SK-N-SH (cell line): ENCODE measurements around the gene FBXO17. TPM values are rescaled to one million over a fixed set of nuclear protein-coding genes. Genes with fewer than 3 reads are reported as not detected.

Experiments used
- CTCF ChIA-PET: fragments of 300-600, 350-600 bp; formaldehyde crosslinking; extraction: SDS; loops from one replicate; lab custom pipeline; 2021; lab: Yijun Ruan, JAX
- POLR2A ChIA-PET: fragments of 350-600 bp; sonication (Branson Sonifier 250); formaldehyde crosslinking; extraction: SDS; loops from one replicate; lab custom pipeline; 2020; ENCODE audit warnings: antibody characterized with exemption, inconsistent platforms; lab: Yijun Ruan, JAX
- DNase-seq: peaks from one replicate; pipeline ENCODE4 v3.0.0; 2012
- H2AFZ ChIP-seq: fragments of 200-600 bp; sonication (generic); 2 replicates; pipeline ENCODE4 v1.8.1; 2016; ENCODE audit warnings: antibody characterized with exemption, mild to moderate bottlenecking, low read depth
- H3F3A ChIP-seq: fragments of 200-600 bp; sonication (generic); replicated peaks from 2 replicates; pipeline ENCODE3; 2016; ENCODE audit warnings: antibody characterized with exemption, mild to moderate bottlenecking; ENCODE audit not compliant: insufficient read depth
- H3K27ac ChIP-seq, 2 experiments: fragments of 200-500 bp in 1 of 2; fragments of 200-600 bp in 1 of 2; sonication (Bioruptor generic) in 1 of 2; sonication (generic), shearing (Covaris generic) in 1 of 2; 2 replicates each; pipeline versions ENCODE4 v1.5.1 to v1.6.1; 2014 to 2016; ENCODE audit warnings: low read depth in 2 of 2, inconsistent platforms in 1 of 2, low read length in 1 of 2, mild to moderate bottlenecking in 1 of 2, mixed read lengths in 1 of 2
- H3K27me3 ChIP-seq: fragments of 200-600 bp; sonication (generic), shearing (Covaris generic); 2 replicates; pipeline ENCODE4 v1.6.1; 2016; ENCODE audit warnings: mixed run types; ENCODE audit not compliant: insufficient read depth
- H3K36me3 ChIP-seq, 2 experiments: fragments of 200-500 bp in 1 of 2; fragments of 200-600 bp in 1 of 2; sonication (Bioruptor generic) in 1 of 2; sonication (generic) in 1 of 2; replicated peaks in 1 of 2; 2 replicates each; pipeline versions ENCODE3 to v1.5.1; 2014 to 2016; ENCODE audit warnings: low read length in 1 of 2, mild to moderate bottlenecking in 1 of 2; ENCODE audit not compliant: insufficient read depth in 2 of 2, control insufficient read depth in 1 of 2
- H3K4me1 ChIP-seq, 2 experiments: fragments of 200-500 bp in 1 of 2; fragments of 200-600 bp in 1 of 2; sonication (Bioruptor generic) in 1 of 2; sonication (generic), shearing (Covaris generic) in 1 of 2; 2 replicates each; pipeline versions ENCODE4 v1.5.1 to v1.6.1; 2014 to 2016; ENCODE audit warnings: low read depth in 1 of 2, low read length in 1 of 2, mixed run types in 1 of 2; ENCODE audit not compliant: insufficient read depth in 2 of 2, control insufficient read depth in 1 of 2
- H3K4me2 ChIP-seq: fragments of 200-600 bp; sonication (generic), shearing (Covaris generic); 2 replicates; pipeline ENCODE4 v1.6.1; 2017; ENCODE audit warnings: mixed run types
- H3K4me3 ChIP-seq, 2 experiments: fragments of 200-500 bp in 1 of 2; fragments of 200-600 bp in 1 of 2; sonication (Bioruptor generic) in 1 of 2; sonication (generic), shearing (Covaris generic) in 1 of 2; 2 replicates each; pipeline versions ENCODE4 v1.5.1 to v1.8.1; 2014 to 2016; ENCODE audit warnings: low read depth in 2 of 2, inconsistent platforms in 1 of 2, low read length in 1 of 2, mild to moderate bottlenecking in 1 of 2, mixed read lengths in 1 of 2, moderate library complexity in 1 of 2
- H3K79me2 ChIP-seq: fragments of 200-600 bp; sonication (generic); 2 replicates; pipeline ENCODE4 v1.8.1; 2017; ENCODE audit warnings: mild to moderate bottlenecking; ENCODE audit not compliant: insufficient read depth
- H3K9ac ChIP-seq: fragments of 200-600 bp; sonication (generic); 2 replicates; pipeline ENCODE4 v1.6.1; 2017; ENCODE audit warnings: mixed run types
- H3K9me2 ChIP-seq: fragments of 200-600 bp; sonication (generic); 2 replicates; pipeline ENCODE4 v1.6.1; 2017; ENCODE audit warnings: mixed run types
- H3K9me3 ChIP-seq: fragments of 200-600 bp; sonication (generic); 2 replicates; pipeline ENCODE4 v1.6.1; 2017; ENCODE audit warnings: mixed run types, mild to moderate bottlenecking, moderate library complexity
- H4K20me1 ChIP-seq: fragments of 200-600 bp; sonication (generic); 2 replicates; pipeline ENCODE4 v1.6.1; 2017; ENCODE audit warnings: mild to moderate bottlenecking, mixed run types; ENCODE audit not compliant: insufficient read depth
- CHD2 ChIP-seq: fragments of 150-350 bp; IDR thresholded peaks from 2 replicates; pipeline ENCODE4 v1.6.1; 2018; ENCODE audit warnings: low read length; ENCODE audit not compliant: partially characterized antibody
- CTCF ChIP-seq: fragments of 200-600 bp; sonication (generic); IDR thresholded peaks from 2 replicates; pipeline ENCODE4 v1.6.1; 2017; ENCODE audit warnings: antibody characterized with exemption, mild to moderate bottlenecking, moderate library complexity
- ELF1 ChIP-seq: IDR thresholded peaks from 2 replicates; pipeline ENCODE4 v1.4.0; 2012
- FOXJ3 ChIP-seq: sonication (generic); formaldehyde crosslinking; IDR thresholded peaks from 2 replicates; pipeline ENCODE4 v1.5.1; 2020; ENCODE audit warnings: mild to moderate bottlenecking, missing genetic modification reagents
- FOXM1 ChIP-seq: IDR thresholded peaks from 2 replicates; pipeline ENCODE4 v1.4.0; 2012; ENCODE audit warnings: low read depth, mild to moderate bottlenecking
- GABPA ChIP-seq: IDR thresholded peaks from 2 replicates; pipeline ENCODE4 v1.4.0; 2012; ENCODE audit warnings: low read depth, mild to moderate bottlenecking
- JUND ChIP-seq: IDR thresholded peaks from 2 replicates; pipeline ENCODE4 v1.4.0; 2012
- RXRA ChIP-seq: IDR thresholded peaks from 2 replicates; pipeline ENCODE4 v1.4.0; 2012; ENCODE audit warnings: low read depth, mild to moderate bottlenecking, borderline replicate concordance
- TAF1 ChIP-seq: IDR thresholded peaks from 2 replicates; pipeline ENCODE4 v1.6.1; 2012; ENCODE audit warnings: low read depth, mild to moderate bottlenecking, low read length, moderate library complexity, borderline replicate concordance
- TCF12 ChIP-seq: IDR thresholded peaks from 2 replicates; pipeline ENCODE4 v1.4.0; 2012
- USF2 ChIP-seq: fragments of 150-350 bp; IDR thresholded peaks from 2 replicates; pipeline ENCODE4 v1.6.1; 2017; ENCODE audit warnings: antibody characterized with exemption, low read length, low read depth, borderline replicate concordance
- ZBTB33 ChIP-seq: IDR thresholded peaks from 2 replicates; pipeline ENCODE4 v1.4.0; 2012; ENCODE audit warnings: low read depth, borderline replicate concordance
- WGBS: methylation state at CpG from one replicate; pipeline ENCODE4 v1.1.6; 2017; ENCODE audit warnings: low lambda C conversion rate; 5-methylcytosine and 5-hydroxymethylcytosine counted together
- polyA plus RNA-seq, 3 experiments: library from polyadenylated mRNA; depleted of rRNA; stranded (reverse); fragments of >200 nt; gene quantifications; 2 replicates each; pipeline ENCODE4 v1.2.3, GENCODE V29; 2012

The FBXO17 gene
- polyA plus RNA-seq, 1 of the 3 experiments (the other 2 are of a cell fraction) = 40.7 TPM

GRCh38 chr19:39008137-39008536 lies 32.6 kb upstream of the FBXO17 start:
- Histone ChIP-seq H3F3A (no peaks in the 10 kb centered on the region), H3K4me2 (no peak overlapping the region), H3K79me2 (no peaks in the 10 kb centered on the region), H3K4me3 (no peak overlapping the region), H3K36me3 (no peaks in the 10 kb centered on the region), H3K9me2 (no peaks in the 10 kb centered on the region), H3K27ac (no peak overlapping the region), H3K9me3 (no peaks in the 10 kb centered on the region), H3K4me1 (no peaks in the 10 kb centered on the region), H3K9ac (no peak overlapping the region), H2AFZ (no peak overlapping the region), H4K20me1 (no peaks in the 10 kb centered on the region), H3K27me3 (no peaks in the 10 kb centered on the region)
- WGBS = 88% methylated on average over 6 of the region's 6 CpGs
- POLR2A ChIA-PET = no interaction called here
- no peak for TF ChIP-seq ELF1
- no peak for TF ChIP-seq GABPA
- TF ChIP-seq TAF1 = no peak
- TF ChIP-seq CHD2 = no peak
- TF ChIP-seq ZBTB33 = no peak
- no peak for TF ChIP-seq RXRA
- no peak for TF ChIP-seq FOXJ3 (CRISPR knock-in tag)
- TF ChIP-seq TCF12 = no peak
- CTCF ChIA-PET = no interaction called here
- no peak for DNase-seq

GRCh38 chr19:39007096-39007495 lies 31.6 kb upstream of the FBXO17 start:
- no peak for DNase-seq
- CTCF ChIA-PET = no interaction called here

More at GRCh38 chr19:39007096-39007495, 31.6 kb upstream of the FBXO17 start:
- Histone ChIP-seq H3K9me2 (no peaks in the 10 kb centered on the region), H2AFZ (no peak overlapping the region), H3K4me2 (no peak overlapping the region), H3K27me3 (no peaks in the 10 kb centered on the region), H4K20me1 (no peaks in the 10 kb centered on the region), H3F3A (no peaks in the 10 kb centered on the region), H3K9me3 (no peaks in the 10 kb centered on the region), H3K4me1 (no peaks in the 10 kb centered on the region), H3K4me3 (no peak overlapping the region), H3K36me3 (no peaks in the 10 kb centered on the region), H3K9ac (no peak overlapping the region), H3K27ac (no peak overlapping the region), H3K79me2 (no peaks in the 10 kb centered on the region)
- TF ChIP-seq CTCF (no peak), CHD2 (no peak), FOXM1 (no peak), USF2 (no peak), JUND (no peak), ELF1 (no peak)
- WGBS = 41% methylated on average over 3 of the region's 3 CpGs
- POLR2A ChIA-PET = no interaction called here
